K562 (cell line): ENCODE results near the gene TSPAN16. TPM values are rescaled to one million over a fixed set of nuclear protein-coding genes. Genes with fewer than 3 reads are reported as not detected.

Experiments used
- ATAC-seq: fragments of 200-7000 bp; cut with Tn5 transposase; 3 replicates; pipeline ENCODE4 v1.9.1; 2020; ENCODE audit warnings: moderate library complexity
- BruUV-seq: library from RNA; stranded (reverse); fragments of 400-500 nt; replicated peaks from 2 replicates; lab custom pipeline; 2021; lab: Mats Ljungman, UMichigan
- CTCF ChIA-PET: fragments of 300-600 bp; formaldehyde crosslinking; extraction: SDS; loops from one replicate; lab custom pipeline; 2021; ENCODE audit warnings: low intra/inter-chr PET ratio; lab: Yijun Ruan, JAX
- POLR2A ChIA-PET: fragments of 300-600, 350-650 bp; sonication (Branson Sonifier 250); formaldehyde crosslinking; extraction: SDS; loops from one replicate; lab custom pipeline; 2021; ENCODE audit warnings: antibody characterized with exemption, inconsistent platforms; lab: Yijun Ruan, JAX
- DNase-seq, 4 experiments: peaks; one replicate each; pipeline versions ENCODE4 v3.0.0 to v3.0.0-alpha.2; 2011 to 2018; ENCODE audit warnings: low spot score in 3 of 4, mixed read lengths in 3 of 4; ENCODE audit errors: extremely low read depth in 1 of 4
- FAIRE-seq: peaks from 2 replicates; lab custom pipeline; 2011; peaks lifted over from hg19 to GRCh38; lab: Jason Lieb, UNC
- H2AFZ ChIP-seq: 2 replicates; pipeline ENCODE4 v1.6.0; 2011; ENCODE audit warnings: low read depth, low read length, control low read depth, inconsistent platforms
- H3K27ac ChIP-seq: fragments of 200-600 bp; 3 replicates; pipeline ENCODE4 v1.8.0; 2011; ENCODE audit warnings: low read depth, mild to moderate bottlenecking, control low read depth, inconsistent platforms, low read length, moderate library complexity, mixed read lengths; ENCODE audit errors: extremely low read depth
- H3K27me3 ChIP-seq, 2 experiments: fragments of 300-600 bp in 1 of 2; 2 replicates in 1 of 2; 3 replicates in 1 of 2; pipeline versions ENCODE4 v1.6.0 to v1.8.0; 2011; ENCODE audit warnings: inconsistent platforms in 2 of 2, low read length in 2 of 2, mild to moderate bottlenecking in 1 of 2, mixed read lengths in 1 of 2, moderate library complexity in 1 of 2; ENCODE audit not compliant: control insufficient read depth in 2 of 2, insufficient read depth in 2 of 2
- H3K36me3 ChIP-seq: fragments of 300-600 bp; 3 replicates; pipeline ENCODE4 v1.8.0; 2011; ENCODE audit warnings: mild to moderate bottlenecking, low read length, inconsistent platforms; ENCODE audit not compliant: control insufficient read depth, insufficient read depth
- H3K4me1 ChIP-seq, 2 experiments: fragments of 200-600 bp in 1 of 2; replicated peaks in 1 of 2; 2 replicates in 1 of 2; 3 replicates in 1 of 2; pipeline versions ENCODE4 v1.5.1 to v1.8.0; 2011; ENCODE audit warnings: inconsistent platforms in 2 of 2, low read length in 2 of 2, mild to moderate bottlenecking in 1 of 2, mixed read lengths in 1 of 2, moderate library complexity in 1 of 2; ENCODE audit not compliant: control insufficient read depth in 2 of 2, insufficient read depth in 2 of 2
- H3K4me2 ChIP-seq: 2 replicates; pipeline ENCODE4 v1.6.1; 2011; ENCODE audit warnings: low read length, control low read depth, inconsistent platforms, mixed read lengths; ENCODE audit not compliant: insufficient read depth
- H3K4me3 ChIP-seq: fragments of 200-600 bp; sonication (generic), shearing (Covaris generic); 2 replicates; pipeline ENCODE4 v1.5.1; 2016; ENCODE audit warnings: control low read depth, inconsistent platforms
- H3K79me2 ChIP-seq: fragments of 200-600 bp; 3 replicates; pipeline ENCODE4 v1.8.0; 2011; ENCODE audit warnings: low read length, inconsistent platforms; ENCODE audit not compliant: control insufficient read depth, insufficient read depth
- H3K9ac ChIP-seq, 2 experiments: 2 replicates each; pipeline versions ENCODE4 v1.6.0 to v1.6.1; 2011; ENCODE audit warnings: low read depth in 2 of 2, low read length in 2 of 2, control low read depth in 1 of 2, inconsistent platforms in 1 of 2, mild to moderate bottlenecking in 1 of 2, mixed read lengths in 1 of 2; ENCODE audit not compliant: insufficient read depth in 1 of 2
- H3K9me1 ChIP-seq: one replicate; pipeline ENCODE4 v1.6.0; 2011; ENCODE audit warnings: inconsistent platforms, mild to moderate bottlenecking, low read length, moderate library complexity; ENCODE audit not compliant: control insufficient read depth, insufficient read depth
- H3K9me3 ChIP-seq: replicated peaks from 2 replicates; pipeline ENCODE4 v1.5.1; 2011; ENCODE audit warnings: low read depth, low read length, inconsistent platforms; ENCODE audit not compliant: control insufficient read depth, insufficient read depth
- H4K20me1 ChIP-seq: replicated peaks from 2 replicates; pipeline ENCODE4 v1.6.1; 2011; ENCODE audit warnings: low read length, inconsistent platforms, mixed read lengths; ENCODE audit not compliant: control insufficient read depth, insufficient read depth
- ARID1B ChIP-seq: fragments of 450-650 bp; IDR thresholded peaks from 2 replicates; pipeline ENCODE4 v1.6.1; 2016; ENCODE audit warnings: antibody characterized with exemption, mild to moderate bottlenecking, inconsistent platforms
- KLF10 ChIP-seq: fragments of 250-450 bp; sonication (Bioruptor Pico); IDR thresholded peaks from 2 replicates; pipeline ENCODE4 v1.6.1; 2021; ENCODE audit warnings: matching md5 sums
- RAD21 ChIP-seq, 2 experiments: fragments of 250-450 bp in 1 of 2; fragments of 450-650 bp in 1 of 2; sonication (Bioruptor Pico) in 1 of 2; formaldehyde crosslinking in 1 of 2; IDR thresholded peaks in 1 of 2; conservative IDR thresholded peaks in 1 of 2; 2 replicates each; pipeline versions ENCODE4 v1.4.0 to v1.8.0; 2020 to 2022; ENCODE audit warnings: mild to moderate bottlenecking in 2 of 2, moderate library complexity in 1 of 2
- ZKSCAN8 ChIP-seq: fragments of 200-800 bp; sonication (Bioruptor generic); IDR thresholded peaks from 2 replicates; pipeline ENCODE4 v1.6.1; 2016; ENCODE audit warnings: missing genetic modification characterization, missing compliant biosample characterization
- ZNF395 ChIP-seq: fragments of 200-800 bp; sonication (Bioruptor generic); IDR thresholded peaks from 2 replicates; pipeline ENCODE4 v1.6.1; 2017; ENCODE audit warnings: missing genetic modification characterization, missing compliant biosample characterization
- WGBS: fragments of 100-300 bp; shearing (Covaris generic); methylation state at CpG from one replicate; pipeline ENCODE4 v1.1.6; 2016; ENCODE audit warnings: low coverage, mixed read lengths; ENCODE audit not compliant: insufficient coverage; ENCODE audit errors: missing lambda C conversion rate; 5-methylcytosine and 5-hydroxymethylcytosine counted together
- in situ Hi-C: fragments of 300-500 bp; cut with MboI; formaldehyde crosslinking; loops from 4 replicates; pipeline ENCODE4 v1.15.0; 2018; ENCODE audit warnings: inconsistent platforms, mixed read lengths
- intact Hi-C: fragments of 100-400 bp; cut with micrococcal nuclease; formaldehyde crosslinking; loops from 2 replicates; pipeline ENCODE4 v1.14.2; 2022
- polyA plus RNA-seq, 8 experiments: library from polyadenylated mRNA; depleted of rRNA in 4 of 8; stranded (reverse) in 5 of 8; unstranded in 3 of 8; fragments of >200 nt; fragmentation: Nextera tagmentation in 2 of 8; fragmentation: Illumina TruSeq in 1 of 8; extraction: Ambion mirVana in 2 of 8; extraction: Trizol in 1 of 8; gene quantifications; 2 replicates each; pipeline versions ENCODE4 v1.2.1 to v1.2.3, GENCODE V29; 2011 to 2014; ENCODE audit warnings: inconsistent platforms in 1 of 8, missing spikeins in 1 of 8
- total RNA-seq, 7 experiments: library from RNA; depleted of rRNA in 6 of 7; stranded (reverse); fragments of >200 nt in 6 of 7; fragmentation: Illumina TruSeq in 2 of 7; extraction: Trizol in 2 of 7; gene quantifications; 2 replicates each; pipeline versions ENCODE4 v1.2.1 to v1.2.3, GENCODE V29; 2011 to 2021; ENCODE audit warnings: low replicate concordance in 1 of 7

Gene TSPAN16
- total and polyA plus RNA-seq, 9 of the 15 experiments (the other 6 are each of a cell fraction or from before 2014, with no cell fraction given) = not detected

- TF ChIP-seq RAD21 (CRISPR knock-in tag; conservative IDR thresholded peaks at IDR 0.05 in 1 of 2, IDR thresholded peaks at IDR 0.05 in 1 of 2) = peak in 1 of 2 experiments; percentile 24; a peak in 2 of 4 replicates
Observed at GRCh38 chr19:11295665-11296245, at the start of gene TSPAN16 (continued).

GRCh38 chr19:11246941-11247340 is 49.0 kb upstream of the TSPAN16 start:
- no TSS peak for BruUV-seq
- 73% methylated on average over 8 of the region's 11 CpGs for WGBS
- CTCF ChIA-PET = no interaction called here

More at GRCh38 chr19:11246941-11247340, 49.0 kb upstream of the TSPAN16 start:
- H4K20me1 ChIP-seq = no peaks in the 10 kb centered on the region
- H3K4me1 ChIP-seq = peaks cover 0 to 14% of the 10 kb centered on the region in 2 experiments; a peak in 2 of 5 replicates
- no peaks in the 10 kb centered on the region for H3K79me2 ChIP-seq
- DNase-seq (no peak), ATAC-seq (no peak), FAIRE-seq (no peak)
- H3K36me3 ChIP-seq = peaks cover 18% of the 10 kb centered on the region; the same call in 2 of the 3 replicates
- no peaks in the 10 kb centered on the region for H3K27me3 ChIP-seq
- H3K4me2 ChIP-seq = no peak overlapping the region
- POLR2A ChIA-PET = no interaction called here
- H3K27ac ChIP-seq = no peak overlapping the region
- H3K4me3 ChIP-seq = no peak overlapping the region
- no peaks in the 10 kb centered on the region for H3K9me3 ChIP-seq
- no peak for TF ChIP-seq KLF10 (CRISPR knock-in tag)
- peak; percentile 76; the same call in 1 of the 2 replicates for TF ChIP-seq ZKSCAN8 (CRISPR knock-in tag)
- no peak for TF ChIP-seq ZNF395
- no peak for TF ChIP-seq ARID1B
- no peak overlapping the region for H2AFZ ChIP-seq
- no peaks in the 10 kb centered on the region for H3K9me1 ChIP-seq
- no peak overlapping the region for H3K9ac ChIP-seq
- in situ Hi-C loops (no loop called here), intact Hi-C loops (no loop called here)
